ENCODE data around the gene RAB3GAP1. TPM values are rescaled to one million over a fixed set of nuclear protein-coding genes. Genes with fewer than 3 reads are reported as not detected.

Gene RAB3GAP1
- total RNA-seq, 1 experiment from 2014 or later: 36.8 TPM

DNA sequence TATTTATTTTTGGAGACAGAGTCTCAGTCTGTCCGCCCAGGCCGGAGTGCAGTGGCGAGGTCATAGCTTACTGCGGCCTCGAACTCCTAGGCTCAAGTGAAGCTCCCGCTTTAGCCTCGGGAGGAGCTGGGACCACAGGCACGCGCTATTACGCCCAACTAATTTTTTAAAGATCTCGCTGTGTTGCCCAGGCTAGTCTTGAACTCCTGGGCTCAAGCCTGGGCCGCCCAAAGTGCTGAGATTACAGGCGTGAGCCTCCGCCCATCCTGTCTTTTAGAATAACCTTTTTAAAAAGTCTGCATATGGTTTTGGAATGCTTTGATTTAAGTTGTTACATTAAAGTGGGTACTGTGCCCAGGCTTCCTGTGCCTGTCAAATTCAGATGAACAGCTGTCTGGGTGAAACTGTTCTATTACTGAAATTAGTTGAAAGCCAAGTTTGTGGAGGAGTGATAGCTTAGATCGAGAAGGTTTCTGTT, 944 bp downstream of the RAB3GAP1 start:
- CTCF ChIA-PET: no interaction called here
- no peak for TF ChIP-seq EZH2 (IDR thresholded peaks at IDR 0.05; ENCODE audit: low read depth)
- TF ChIP-seq, protein P1, sequence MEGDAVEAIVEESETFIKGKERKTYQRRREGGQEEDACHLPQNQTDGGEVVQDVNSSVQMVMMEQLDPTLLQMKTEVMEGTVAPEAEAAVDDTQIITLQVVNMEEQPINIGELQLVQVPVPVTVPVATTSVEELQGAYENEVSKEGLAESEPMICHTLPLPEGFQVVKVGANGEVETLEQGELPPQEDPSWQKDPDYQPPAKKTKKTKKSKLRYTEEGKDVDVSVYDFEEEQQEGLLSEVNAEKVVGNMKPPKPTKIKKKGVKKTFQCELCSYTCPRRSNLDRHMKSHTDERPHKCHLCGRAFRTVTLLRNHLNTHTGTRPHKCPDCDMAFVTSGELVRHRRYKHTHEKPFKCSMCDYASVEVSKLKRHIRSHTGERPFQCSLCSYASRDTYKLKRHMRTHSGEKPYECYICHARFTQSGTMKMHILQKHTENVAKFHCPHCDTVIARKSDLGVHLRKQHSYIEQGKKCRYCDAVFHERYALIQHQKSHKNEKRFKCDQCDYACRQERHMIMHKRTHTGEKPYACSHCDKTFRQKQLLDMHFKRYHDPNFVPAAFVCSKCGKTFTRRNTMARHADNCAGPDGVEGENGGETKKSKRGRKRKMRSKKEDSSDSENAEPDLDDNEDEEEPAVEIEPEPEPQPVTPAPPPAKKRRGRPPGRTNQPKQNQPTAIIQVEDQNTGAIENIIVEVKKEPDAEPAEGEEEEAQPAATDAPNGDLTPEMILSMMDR (conservative IDR thresholded peaks at IDR 0.05): no peak
- Histone ChIP-seq H3K9me2 (ENCODE audit: insufficient read depth) (no peaks in the 10 kb centered on the region), H3K36me3 (ENCODE audit: low read depth) (peaks cover 6% of the 10 kb centered on the region; the same call in 1 of the 2 replicates), H3K27me3 (ENCODE audit: insufficient read depth, low read depth) (no peaks in the 10 kb centered on the region), H3K4me2 (peak overlapping the region; percentile 87), H3K4me1 (replicated peaks; ENCODE audit: insufficient read depth) (peaks cover 26% of the 10 kb centered on the region), H3K27ac (no peak overlapping the region), H3F3A (ENCODE audit: insufficient read depth, low read depth) (no peaks in the 10 kb centered on the region), H4K20me1 (ENCODE audit: insufficient read depth) (no peaks in the 10 kb centered on the region), H2AFZ (no peak overlapping the region; the same call in 1 of the 2 replicates), H3K4me3 (peak overlapping the region; percentile 87), H3K9me3 (ENCODE audit: insufficient read depth, low read depth) (no peaks in the 10 kb centered on the region), H3K79me2 (ENCODE audit: low read depth) (peaks cover 58% of the 10 kb centered on the region)
- BruUV-seq (replicated peaks): no TSS peak
- intact Hi-C loops (cut with micrococcal nuclease; ENCODE audit: unreplicated experiment): loop anchor here (5.0 to 10.0 kb wide), 2 partner anchors 138 to 479 kb away; partner anchors contain the start of genes CCNT2, R3HDM1 and ZRANB3
- POLR2A ChIA-PET (ENCODE audit: unreplicated experiment): interaction anchor here (0.7 kb wide), 1 partner anchor 973 kb away, joined by 3 read pairs; no protein-coding TSS in a partner anchor
- DNase-seq: no peak

DNA sequence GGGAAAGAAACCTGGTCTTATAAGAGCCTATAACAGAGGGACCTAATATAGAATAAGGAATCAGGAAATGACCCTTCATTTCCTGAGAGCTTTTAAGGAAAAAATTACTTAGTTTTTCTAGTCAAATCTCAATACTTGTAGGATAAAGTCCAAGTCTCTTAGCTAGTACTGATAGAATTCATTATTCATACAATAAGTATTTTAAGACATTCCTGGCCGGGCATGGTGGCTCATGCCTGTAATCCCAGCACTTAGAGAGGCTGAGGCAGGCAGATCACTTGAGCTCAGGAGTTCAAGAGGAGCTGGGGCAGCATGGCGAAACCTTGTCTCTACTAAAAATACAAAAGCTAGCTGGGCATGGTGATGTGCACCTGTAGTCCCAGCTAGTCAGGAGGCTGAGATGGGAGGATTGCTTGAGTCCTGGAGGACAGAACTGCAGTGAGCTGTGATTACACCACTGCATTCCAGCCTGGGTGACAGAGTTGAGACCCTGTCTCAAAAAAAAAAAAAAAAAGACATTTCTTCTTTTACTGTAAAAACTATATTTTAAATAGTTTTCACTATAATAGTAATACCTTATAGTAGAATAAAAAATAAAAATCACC, 3.2 kb downstream of the RAB3GAP1 start:
- Histone ChIP-seq H4K20me1 (ENCODE audit: insufficient read depth) (no peaks in the 10 kb centered on the region), H3K4me1 (replicated peaks; ENCODE audit: insufficient read depth) (peaks cover 26% of the 10 kb centered on the region), H3K79me2 (ENCODE audit: low read depth) (peaks cover 62% of the 10 kb centered on the region), H2AFZ (no peak overlapping the region), H3K9me3 (ENCODE audit: insufficient read depth, low read depth) (no peaks in the 10 kb centered on the region), H3K27me3 (ENCODE audit: insufficient read depth, low read depth) (no peaks in the 10 kb centered on the region), H3K9me2 (ENCODE audit: insufficient read depth) (no peaks in the 10 kb centered on the region), H3F3A (ENCODE audit: insufficient read depth, low read depth) (no peaks in the 10 kb centered on the region), H3K4me2 (0 out of 2 replicates have a peak overlapping the region, but pooled peaks have one; percentile 34), H3K4me3 (no peak overlapping the region), H3K36me3 (ENCODE audit: low read depth) (peaks cover 13% of the 10 kb centered on the region; the same call in 1 of the 2 replicates), H3K27ac (no peak overlapping the region)
- no peak for TF ChIP-seq EZH2 (IDR thresholded peaks at IDR 0.05; ENCODE audit: low read depth)
- TF ChIP-seq, protein P1 (conservative IDR thresholded peaks at IDR 0.05): no peak
- intact Hi-C loops (cut with micrococcal nuclease; ENCODE audit: unreplicated experiment): loop anchor here (10.0 kb wide), 1 partner anchor 140 kb away; the partner anchor contains the start of gene CCNT2
- BruUV-seq (replicated peaks): no TSS peak
- no peak for DNase-seq
- POLR2A ChIA-PET (ENCODE audit: unreplicated experiment): no interaction called here
- CTCF ChIA-PET: no interaction called here

DNA sequence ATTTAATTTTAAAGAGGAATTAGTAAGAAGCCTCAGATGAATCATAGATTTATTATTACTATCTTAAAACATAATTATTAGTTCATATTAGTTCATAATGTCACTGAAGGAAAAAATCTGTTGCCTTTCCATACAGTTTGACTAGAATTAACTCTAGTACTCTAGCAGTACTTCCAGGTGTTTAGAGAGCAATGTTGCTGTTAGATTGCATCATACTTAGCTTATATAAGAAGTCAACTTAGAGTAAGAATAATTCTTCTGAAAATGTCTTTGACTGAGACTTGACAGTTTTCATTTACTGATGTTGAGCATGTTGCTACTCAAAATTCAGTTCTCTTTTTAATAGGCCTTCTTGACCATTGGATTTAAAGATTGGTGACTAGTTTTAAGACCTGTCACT, 4.7 kb downstream of the RAB3GAP1 start:
- Histone ChIP-seq H3K9me2 (ENCODE audit: insufficient read depth) (no peaks in the 10 kb centered on the region), H3K27me3 (ENCODE audit: insufficient read depth, low read depth) (no peaks in the 10 kb centered on the region), H3K27ac (peak overlapping the region; percentile 42), H3K4me1 (replicated peaks; ENCODE audit: insufficient read depth) (peaks cover 24% of the 10 kb centered on the region), H3K79me2 (ENCODE audit: low read depth) (peaks cover 70% of the 10 kb centered on the region), H3K9me3 (ENCODE audit: insufficient read depth, low read depth) (no peaks in the 10 kb centered on the region), H3K36me3 (ENCODE audit: low read depth) (peaks cover 17% of the 10 kb centered on the region), H4K20me1 (ENCODE audit: insufficient read depth) (no peaks in the 10 kb centered on the region), H3K4me2 (0 out of 2 replicates have a peak overlapping the region, but pooled peaks have one; percentile 9), H3K4me3 (no peak overlapping the region), H3F3A (ENCODE audit: insufficient read depth, low read depth) (no peaks in the 10 kb centered on the region; the same call in 1 of the 2 replicates), H2AFZ (no peak overlapping the region)
- no TSS peak for BruUV-seq (replicated peaks)
- POLR2A ChIA-PET (ENCODE audit: unreplicated experiment): no interaction called here
- intact Hi-C loops (cut with micrococcal nuclease; ENCODE audit: unreplicated experiment): loop anchor here (10.0 kb wide), 1 partner anchor 142 kb away; the partner anchor contains the start of gene CCNT2
- CTCF ChIA-PET: no interaction called here
- DNase-seq: peak in 1 of 2 experiments; percentile 34
- TF ChIP-seq, protein P1 (conservative IDR thresholded peaks at IDR 0.05): no peak
- TF ChIP-seq EZH2 (IDR thresholded peaks at IDR 0.05; ENCODE audit: low read depth): no peak
